H7 (cell line): Measurements from ENCODE around the gene ZNF839. TPM values are rescaled to one million over a fixed set of nuclear protein-coding genes. Genes with fewer than 3 reads are reported as not detected.

Experiments used
- DNase-seq: peaks from one replicate; pipeline ENCODE4 v3.0.0; 2012
- H3K27me3 ChIP-seq: 2 replicates; pipeline ENCODE4 v1.6.0; 2011; ENCODE audit warnings: mild to moderate bottlenecking, low read length; ENCODE audit not compliant: control insufficient read depth, insufficient read depth
- H3K36me3 ChIP-seq: replicated peaks from 2 replicates; pipeline ENCODE4 v1.5.1; 2011; ENCODE audit warnings: low read length; ENCODE audit not compliant: control insufficient read depth, insufficient read depth
- H3K4me3 ChIP-seq: 2 replicates; pipeline ENCODE4 v1.5.1; 2011; ENCODE audit warnings: low read depth, mild to moderate bottlenecking, control low read depth, low read length, moderate library complexity; ENCODE audit not compliant: insufficient read depth
- total RNA-seq: library from RNA; depleted of rRNA; stranded (reverse); fragments of >200 nt; shearing (Covaris generic); gene quantifications from 2 replicates; pipeline ENCODE4 v1.2.3, GENCODE V29; 2014; rRNA removed

The ZNF839 gene
- total RNA-seq, 1 experiment from 2014 or later, result 14.9 TPM

DNA sequence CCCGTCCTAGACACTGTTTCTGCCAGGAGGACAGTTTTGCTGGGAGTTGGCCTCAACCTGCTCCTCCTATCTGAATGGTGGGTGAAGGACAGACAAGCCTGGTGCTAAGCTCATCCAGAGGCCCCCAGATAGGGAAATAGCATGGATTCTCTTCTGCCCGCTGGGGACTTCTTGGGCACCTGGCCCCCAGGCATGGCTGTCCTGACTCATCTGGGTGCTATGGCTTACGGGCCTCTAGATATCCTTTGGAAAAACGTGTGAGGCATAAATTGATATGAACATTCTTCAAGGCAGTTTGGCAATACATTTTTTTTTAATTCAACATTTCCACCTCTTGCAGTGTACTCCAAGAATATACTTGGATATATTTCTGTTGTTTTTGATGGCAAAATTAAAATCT is 51.8 kb downstream of the ZNF839 start:
- no peaks in the 10 kb centered on the region for H3K36me3 ChIP-seq
- no peaks in the 10 kb centered on the region for H3K27me3 ChIP-seq
- DNase-seq, result no peak
- no peak overlapping the region for H3K4me3 ChIP-seq

DNA sequence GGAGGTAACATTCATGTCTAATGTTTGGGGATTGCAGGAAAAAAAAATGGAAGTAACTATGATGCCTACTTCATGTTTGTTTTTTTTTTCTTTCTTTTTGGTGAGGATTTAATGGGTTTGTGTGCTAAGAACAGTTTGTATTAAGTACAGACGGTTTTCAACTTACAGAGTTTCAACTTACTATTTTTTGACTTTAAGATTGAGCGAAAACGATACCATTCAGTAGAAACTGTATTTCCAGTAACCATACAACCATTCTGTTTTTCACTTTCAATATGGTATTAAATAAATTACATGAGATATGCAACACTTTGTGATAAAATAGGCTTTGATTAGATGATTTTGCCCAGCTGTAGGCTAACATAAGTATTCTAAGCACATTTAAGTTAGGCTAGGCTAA is 53.6 kb downstream of the ZNF839 start:
- DNase-seq, result no peak
- Histone ChIP-seq H3K36me3 (peaks cover 4% of the 10 kb centered on the region; the same call in 1 of the 2 replicates), H3K4me3 (no peak overlapping the region), H3K27me3 (no peaks in the 10 kb centered on the region)

DNA sequence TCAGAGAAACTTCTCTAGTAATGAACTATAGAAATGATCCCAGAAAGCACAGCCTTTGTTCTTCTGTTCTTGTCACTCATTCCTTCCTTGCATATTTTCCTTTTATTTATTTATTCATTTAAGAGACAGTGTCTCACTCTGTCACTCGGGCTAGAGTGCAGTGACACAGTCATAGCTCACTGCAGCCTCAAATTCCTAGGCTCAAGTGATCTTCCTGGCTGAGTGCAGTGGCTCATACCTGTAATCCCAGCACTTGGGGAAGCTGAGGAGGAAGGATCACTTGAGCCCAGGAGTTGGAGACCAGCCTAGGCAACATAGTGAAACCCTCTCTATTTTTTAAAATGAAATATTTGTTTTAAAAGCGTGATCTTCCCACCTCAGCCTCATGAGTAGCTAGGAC is 54.7 kb downstream of the ZNF839 start:
- H3K36me3 ChIP-seq, result peaks cover 4% of the 10 kb centered on the region; the same call in 1 of the 2 replicates
- no peaks in the 10 kb centered on the region for H3K27me3 ChIP-seq
- no peak overlapping the region for H3K4me3 ChIP-seq
- no peak for DNase-seq

DNA sequence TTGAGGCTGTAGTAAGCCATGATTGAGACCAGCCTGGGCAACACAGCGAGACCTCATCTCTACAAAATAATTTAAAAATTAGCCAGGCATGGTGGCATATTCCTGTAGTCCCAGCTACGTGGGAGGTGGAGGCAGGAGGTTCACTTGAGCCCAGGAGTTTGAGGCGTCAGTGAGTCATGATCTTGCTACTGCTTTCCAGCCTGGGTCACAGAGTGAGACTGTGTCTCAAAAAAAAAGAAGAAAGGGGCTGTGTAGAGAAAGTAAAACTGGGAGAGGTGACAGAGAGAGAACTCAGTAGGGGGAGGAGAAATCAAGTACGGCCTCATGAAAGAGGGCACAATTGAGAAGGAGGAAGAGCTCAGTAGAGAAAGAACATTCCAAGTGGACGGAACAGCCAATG is 55.6 kb downstream of the ZNF839 start:
- H3K36me3 ChIP-seq, result peaks cover 4% of the 10 kb centered on the region; the same call in 1 of the 2 replicates
- no peak overlapping the region for H3K4me3 ChIP-seq
- no peaks in the 10 kb centered on the region for H3K27me3 ChIP-seq
- no peak for DNase-seq

DNA sequence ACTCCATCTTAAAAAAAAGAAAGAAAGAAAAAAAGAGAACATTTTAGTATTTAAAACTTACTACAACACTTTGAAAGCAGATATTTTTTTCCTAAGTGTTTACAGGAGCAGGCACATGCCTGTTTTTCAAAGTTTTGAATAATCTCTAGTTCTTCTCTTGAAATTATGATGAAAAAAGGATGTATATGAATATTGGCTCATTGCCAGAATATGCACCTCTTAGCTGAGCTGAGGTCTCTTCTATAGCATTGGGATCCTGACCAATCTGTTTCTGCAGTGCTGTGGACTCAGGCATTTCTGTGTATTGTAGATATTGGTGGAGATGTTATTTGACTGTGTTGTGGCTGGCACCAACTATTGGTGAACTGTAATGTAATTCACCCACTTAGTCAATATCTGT is 58.1 kb downstream of the ZNF839 start:
- H3K27me3 ChIP-seq, result no peaks in the 10 kb centered on the region
- DNase-seq, result no peak
- peaks cover 4% of the 10 kb centered on the region for H3K36me3 ChIP-seq
- no peak overlapping the region for H3K4me3 ChIP-seq

DNA sequence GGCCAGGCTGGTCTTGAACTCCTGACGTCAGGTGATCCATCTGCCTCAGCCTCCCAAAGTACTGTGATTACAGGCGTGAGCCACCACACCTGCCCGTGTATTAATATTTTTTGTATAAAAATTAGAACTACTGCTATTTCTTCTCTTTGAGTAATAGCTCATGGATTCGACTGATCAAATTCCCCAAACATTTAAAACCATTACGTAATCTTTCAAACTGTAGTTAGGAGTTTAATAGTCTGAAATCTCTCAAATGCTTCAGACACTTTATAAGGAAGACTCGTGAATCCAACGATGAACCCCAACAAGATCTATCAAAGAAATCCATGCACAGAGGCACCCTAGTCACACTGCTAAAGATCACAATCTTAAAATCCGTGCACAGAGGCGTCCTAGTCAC is 59.3 kb downstream of the ZNF839 start:
- Histone ChIP-seq H3K36me3 (peaks cover 4% of the 10 kb centered on the region), H3K4me3 (no peak overlapping the region), H3K27me3 (no peaks in the 10 kb centered on the region)
- no peak for DNase-seq

DNA sequence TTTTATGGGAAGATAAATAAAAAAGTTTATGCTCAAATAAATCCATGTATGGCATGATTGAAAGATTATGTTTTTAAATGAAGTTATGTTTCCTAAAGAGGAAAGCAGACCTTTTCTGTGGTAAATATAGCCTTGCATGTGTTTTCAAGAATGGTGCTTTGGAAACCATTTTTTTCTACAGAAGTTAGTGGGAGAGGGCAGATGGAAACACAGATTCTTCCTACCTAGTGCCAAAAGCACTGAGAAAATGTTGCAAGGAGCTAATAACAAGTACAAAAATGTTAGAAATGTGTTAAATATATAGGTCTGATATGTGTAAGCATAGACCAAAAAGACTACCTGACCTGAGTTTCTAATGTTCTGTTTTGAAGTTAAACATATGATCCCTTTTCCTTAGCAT is 67.5 kb downstream of the ZNF839 start:
- H3K27me3 ChIP-seq, result no peaks in the 10 kb centered on the region
- H3K4me3 ChIP-seq, result no peak overlapping the region
- no peak for DNase-seq
- no peaks in the 10 kb centered on the region for H3K36me3 ChIP-seq

DNA sequence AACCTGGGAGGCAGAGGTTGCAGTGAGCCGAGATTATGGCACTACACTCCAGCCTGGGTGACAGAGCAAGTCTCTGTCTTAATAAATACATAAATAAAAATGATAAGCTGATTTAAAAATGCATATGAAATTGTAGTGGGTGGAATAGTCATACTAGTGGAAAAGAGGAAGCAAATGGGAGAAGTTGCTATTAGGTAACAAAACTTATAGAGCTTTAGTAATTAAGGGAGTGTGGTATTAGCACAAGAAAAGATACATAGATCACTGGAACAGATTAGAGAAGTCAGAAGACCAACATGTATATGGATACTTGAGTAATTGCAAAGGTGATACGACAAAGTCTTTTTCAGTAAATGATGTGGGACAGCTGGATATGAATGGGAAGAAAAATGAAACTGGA is 69.7 kb downstream of the ZNF839 start:
- Histone ChIP-seq H3K27me3 (no peaks in the 10 kb centered on the region), H3K36me3 (no peaks in the 10 kb centered on the region), H3K4me3 (no peak overlapping the region)
- DNase-seq, result no peak

DNA sequence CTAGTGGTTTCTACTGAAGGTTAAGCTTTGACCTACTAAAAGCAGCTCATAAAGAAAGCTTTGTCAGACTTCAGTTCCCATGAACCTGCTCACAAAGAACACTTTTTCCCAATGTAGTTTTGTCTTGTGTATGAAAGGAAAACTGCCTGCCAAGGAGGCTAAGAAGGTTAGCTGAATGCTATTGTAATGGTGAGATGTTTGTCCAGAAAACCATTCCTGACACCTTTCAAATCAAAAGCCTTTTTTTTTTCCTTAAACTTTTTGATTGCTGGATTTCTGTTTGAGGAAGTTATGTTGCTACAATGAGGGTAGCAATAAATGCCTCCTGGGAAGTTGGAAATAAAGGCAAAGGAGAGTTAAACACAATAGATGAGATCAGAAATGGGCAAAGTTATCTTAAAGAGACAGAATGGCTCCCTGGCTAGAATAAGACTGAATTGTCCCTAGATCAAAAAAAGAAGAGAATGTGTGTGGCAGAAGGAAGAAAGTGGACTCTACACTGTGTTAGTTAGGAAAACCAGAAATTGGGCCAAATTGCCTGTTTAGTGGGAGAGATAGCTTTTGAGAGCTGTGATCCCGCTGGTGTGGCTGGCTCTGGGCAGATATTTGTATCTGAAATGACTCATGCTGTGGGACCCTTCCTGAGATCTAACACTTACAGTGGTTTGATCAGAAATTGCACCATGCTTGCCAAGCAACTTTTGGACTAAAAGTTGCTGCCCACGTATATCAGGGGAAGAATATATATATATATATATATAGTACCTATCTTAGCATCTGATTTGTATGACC is 70.7 kb downstream of the ZNF839 start:
- H3K4me3 ChIP-seq, result no peak overlapping the region
- H3K36me3 ChIP-seq, result no peaks in the 10 kb centered on the region
- H3K27me3 ChIP-seq, result no peaks in the 10 kb centered on the region
- no peak for DNase-seq

Other genes starting within 250 kb of the ZNF839 start
- 183 and 254 TPM in 2 replicates for gene HSP90AA1, start 232.7 kb upstream of the ZNF839 start, total RNA-seq
- gene WDR20, start 179.8 kb upstream of the ZNF839 start, total RNA-seq, result 14.7 and 16.5 TPM in 2 replicates
- 2.1 and 2.2 TPM in 2 replicates for gene MOK, start 14.6 kb upstream of the ZNF839 start, total RNA-seq
- 42.3 and 52.9 TPM in 2 replicates for gene CINP, start 43.1 kb downstream of the ZNF839 start, total RNA-seq
- 11.2 and 13.4 TPM in 2 replicates for gene TECPR2, start 43.2 kb downstream of the ZNF839 start, total RNA-seq
- 52.0 and 55.7 TPM in 2 replicates for gene ANKRD9, start 190.0 kb downstream of the ZNF839 start, total RNA-seq